Effector memory CD8-positive, alpha-beta T cell (primary cell): Measurements from ENCODE around the gene RTN1.

Source experiments
- ATAC-seq: fragments of 150-1000 bp; cut with Tn5 transposase; replicated peaks from 2 replicates; pipeline ENCODE4 v1.10.0; 2021; ENCODE audit warnings: mild to moderate bottlenecking, moderate library complexity
- DNase-seq, 3 experiments: peaks; one replicate each; pipeline ENCODE4 v3.0.0; 2021
- H3K27ac Mint-ChIP-seq, 2 donors: one replicate each; pipeline ENCODE4 v1.8.0; 2022; ENCODE audit warnings: mild to moderate bottlenecking in 2 of 2, mixed read lengths in 2 of 2, moderate library complexity in 2 of 2
- H3K27me3 Mint-ChIP-seq, 2 donors: one replicate each; pipeline ENCODE4 v1.8.0; 2022; ENCODE audit warnings: mixed read lengths in 2 of 2
- H3K36me3 Mint-ChIP-seq: one replicate; pipeline ENCODE4 v1.8.0; 2022; ENCODE audit warnings: mild to moderate bottlenecking, moderate library complexity, mixed read lengths; ENCODE audit not compliant: insufficient read depth
- H3K4me1 Mint-ChIP-seq, 2 donors: one replicate each; pipeline ENCODE4 v1.8.0; 2022; ENCODE audit warnings: low read depth in 2 of 2, mixed read lengths in 2 of 2
- H3K4me3 Mint-ChIP-seq, 2 donors: one replicate each; pipeline ENCODE4 v1.8.0; 2022; ENCODE audit warnings: mild to moderate bottlenecking in 2 of 2, mixed read lengths in 2 of 2, moderate library complexity in 2 of 2
- H3K9me3 Mint-ChIP-seq, 2 donors: one replicate each; pipeline ENCODE4 v1.8.0; 2022; ENCODE audit warnings: mixed read lengths in 2 of 2

Gene RTN1

GRCh38 chr14:59547310-59547709 lies 323.3 kb downstream of the RTN1 start:
- Mint-ChIP-seq H3K9me3 (no peaks in the 10 kb centered on the region), H3K27me3 (peaks cover 34 to 45% of the 10 kb centered on the region in 2 donors), H3K4me3 (no peak overlapping the region), H3K36me3 (no peaks in the 10 kb centered on the region), H3K4me1 (no peaks in the 10 kb centered on the region), H3K27ac (no peak overlapping the region)
- DNase-seq (no peak), ATAC-seq (no peak)
